K562 (cell line): ENCODE data around the gene TNF. TPM values are rescaled to one million over a fixed set of nuclear protein-coding genes. Genes with fewer than 3 reads are reported as not detected.

Experiments
- ATAC-seq: fragments of 200-7000 bp; cut with Tn5 transposase; 3 replicates; pipeline ENCODE4 v1.9.1; 2020; ENCODE audit warnings: moderate library complexity
- BruUV-seq: library from RNA; stranded (reverse); fragments of 400-500 nt; replicated peaks from 2 replicates; lab custom pipeline; 2021; lab: Mats Ljungman, UMichigan
- CTCF ChIA-PET: fragments of 300-600 bp; formaldehyde crosslinking; extraction: SDS; loops from one replicate; lab custom pipeline; 2021; ENCODE audit warnings: low intra/inter-chr PET ratio; lab: Yijun Ruan, JAX
- POLR2A ChIA-PET: fragments of 300-600, 350-650 bp; sonication (Branson Sonifier 250); formaldehyde crosslinking; extraction: SDS; loops from one replicate; lab custom pipeline; 2021; ENCODE audit warnings: antibody characterized with exemption, inconsistent platforms; lab: Yijun Ruan, JAX
- DNase-seq, 4 experiments: peaks; one replicate each; pipeline versions ENCODE4 v3.0.0 to v3.0.0-alpha.2; 2011 to 2018; ENCODE audit warnings: low spot score in 3 of 4, mixed read lengths in 3 of 4; ENCODE audit errors: extremely low read depth in 1 of 4
- FAIRE-seq: peaks from 2 replicates; lab custom pipeline; 2011; peaks lifted over from hg19 to GRCh38; lab: Jason Lieb, UNC
- H2AFZ ChIP-seq: 2 replicates; pipeline ENCODE4 v1.6.0; 2011; ENCODE audit warnings: low read depth, low read length, control low read depth, inconsistent platforms
- H3K27ac ChIP-seq: fragments of 200-600 bp; 3 replicates; pipeline ENCODE4 v1.8.0; 2011; ENCODE audit warnings: low read depth, mild to moderate bottlenecking, control low read depth, inconsistent platforms, low read length, moderate library complexity, mixed read lengths; ENCODE audit errors: extremely low read depth
- H3K27me3 ChIP-seq, 2 experiments: fragments of 300-600 bp in 1 of 2; 2 replicates in 1 of 2; 3 replicates in 1 of 2; pipeline versions ENCODE4 v1.6.0 to v1.8.0; 2011; ENCODE audit warnings: inconsistent platforms in 2 of 2, low read length in 2 of 2, mild to moderate bottlenecking in 1 of 2, mixed read lengths in 1 of 2, moderate library complexity in 1 of 2; ENCODE audit not compliant: control insufficient read depth in 2 of 2, insufficient read depth in 2 of 2
- H3K36me3 ChIP-seq: fragments of 300-600 bp; 3 replicates; pipeline ENCODE4 v1.8.0; 2011; ENCODE audit warnings: mild to moderate bottlenecking, low read length, inconsistent platforms; ENCODE audit not compliant: control insufficient read depth, insufficient read depth
- H3K4me1 ChIP-seq, 2 experiments: fragments of 200-600 bp in 1 of 2; replicated peaks in 1 of 2; 2 replicates in 1 of 2; 3 replicates in 1 of 2; pipeline versions ENCODE4 v1.5.1 to v1.8.0; 2011; ENCODE audit warnings: inconsistent platforms in 2 of 2, low read length in 2 of 2, mild to moderate bottlenecking in 1 of 2, mixed read lengths in 1 of 2, moderate library complexity in 1 of 2; ENCODE audit not compliant: control insufficient read depth in 2 of 2, insufficient read depth in 2 of 2
- H3K4me2 ChIP-seq: 2 replicates; pipeline ENCODE4 v1.6.1; 2011; ENCODE audit warnings: low read length, control low read depth, inconsistent platforms, mixed read lengths; ENCODE audit not compliant: insufficient read depth
- H3K4me3 ChIP-seq: fragments of 200-600 bp; sonication (generic), shearing (Covaris generic); 2 replicates; pipeline ENCODE4 v1.5.1; 2016; ENCODE audit warnings: control low read depth, inconsistent platforms
- H3K79me2 ChIP-seq: fragments of 200-600 bp; 3 replicates; pipeline ENCODE4 v1.8.0; 2011; ENCODE audit warnings: low read length, inconsistent platforms; ENCODE audit not compliant: control insufficient read depth, insufficient read depth
- H3K9ac ChIP-seq, 2 experiments: 2 replicates each; pipeline versions ENCODE4 v1.6.0 to v1.6.1; 2011; ENCODE audit warnings: low read depth in 2 of 2, low read length in 2 of 2, control low read depth in 1 of 2, inconsistent platforms in 1 of 2, mild to moderate bottlenecking in 1 of 2, mixed read lengths in 1 of 2; ENCODE audit not compliant: insufficient read depth in 1 of 2
- H3K9me1 ChIP-seq: one replicate; pipeline ENCODE4 v1.6.0; 2011; ENCODE audit warnings: inconsistent platforms, mild to moderate bottlenecking, low read length, moderate library complexity; ENCODE audit not compliant: control insufficient read depth, insufficient read depth
- H3K9me3 ChIP-seq: replicated peaks from 2 replicates; pipeline ENCODE4 v1.5.1; 2011; ENCODE audit warnings: low read depth, low read length, inconsistent platforms; ENCODE audit not compliant: control insufficient read depth, insufficient read depth
- H4K20me1 ChIP-seq: replicated peaks from 2 replicates; pipeline ENCODE4 v1.6.1; 2011; ENCODE audit warnings: low read length, inconsistent platforms, mixed read lengths; ENCODE audit not compliant: control insufficient read depth, insufficient read depth
- EGR1 ChIP-seq: fragments of 450-650 bp; conservative IDR thresholded peaks from 2 replicates; pipeline ENCODE4 v1.6.1; 2017; ENCODE audit warnings: mild to moderate bottlenecking
- ELF2 ChIP-seq: fragments of 250-450 bp; sonication (Bioruptor Pico); IDR thresholded peaks from 2 replicates; pipeline ENCODE4 v1.5.0; 2021; ENCODE audit warnings: mild to moderate bottlenecking
- JUNB ChIP-seq: fragments of 450-650 bp; formaldehyde crosslinking; conservative IDR thresholded peaks from 2 replicates; pipeline ENCODE4 v1.4.0; 2020; ENCODE audit warnings: mild to moderate bottlenecking
- PHF20 ChIP-seq: fragments of 450-650 bp; IDR thresholded peaks from 2 replicates; pipeline ENCODE4 v1.6.1; 2018; ENCODE audit not compliant: partially characterized antibody
- PTRF ChIP-seq: fragments of 450-650 bp; IDR thresholded peaks from 2 replicates; pipeline ENCODE4 v1.6.1; 2016; ENCODE audit warnings: mild to moderate bottlenecking, missing genetic modification characterization, missing compliant biosample characterization
- PYGO2 ChIP-seq: fragments of 450-650 bp; IDR thresholded peaks from 2 replicates; pipeline ENCODE4 v1.6.1; 2016; ENCODE audit warnings: mild to moderate bottlenecking, missing genetic modification characterization, moderate library complexity, missing compliant biosample characterization
- RAD51 ChIP-seq: fragments of 450-650 bp; IDR thresholded peaks from 2 replicates; pipeline ENCODE4 v1.7.1; 2016; ENCODE audit warnings: low read depth, mild to moderate bottlenecking, borderline replicate concordance
- RNF2 ChIP-seq: sonication (generic); IDR thresholded peaks from 2 replicates; pipeline ENCODE4 v1.6.1; 2016
- TRIM24 ChIP-seq, 2 experiments: fragments of 450-650 bp; IDR thresholded peaks; 2 replicates each; pipeline ENCODE4 v1.6.1; 2016
- ZC3H8 ChIP-seq: fragments of 450-650 bp; IDR thresholded peaks from 2 replicates; pipeline ENCODE4 v1.6.1; 2017
- ZFP30 ChIP-seq: fragments of 250-450 bp; sonication (Bioruptor Pico); IDR thresholded peaks from 2 replicates; pipeline ENCODE4 v1.8.0; 2022; ENCODE audit warnings: moderate library complexity, mild to moderate bottlenecking, inconsistent platforms, borderline replicate concordance
- ZNF274 ChIP-seq: IDR thresholded peaks from 2 replicates; pipeline ENCODE4 v1.6.1; 2011; ENCODE audit warnings: low read depth, mild to moderate bottlenecking, low read length, moderate library complexity, borderline replicate concordance
- WGBS: fragments of 100-300 bp; shearing (Covaris generic); methylation state at CpG from one replicate; pipeline ENCODE4 v1.1.6; 2016; ENCODE audit warnings: low coverage, mixed read lengths; ENCODE audit not compliant: insufficient coverage; ENCODE audit errors: missing lambda C conversion rate; 5-methylcytosine and 5-hydroxymethylcytosine counted together
- in situ Hi-C: fragments of 300-500 bp; cut with MboI; formaldehyde crosslinking; loops from 4 replicates; pipeline ENCODE4 v1.15.0; 2018; ENCODE audit warnings: inconsistent platforms, mixed read lengths
- intact Hi-C: fragments of 100-400 bp; cut with micrococcal nuclease; formaldehyde crosslinking; loops from 2 replicates; pipeline ENCODE4 v1.14.2; 2022
- polyA plus RNA-seq, 8 experiments: library from polyadenylated mRNA; depleted of rRNA in 4 of 8; stranded (reverse) in 5 of 8; unstranded in 3 of 8; fragments of >200 nt; fragmentation: Nextera tagmentation in 2 of 8; fragmentation: Illumina TruSeq in 1 of 8; extraction: Ambion mirVana in 2 of 8; extraction: Trizol in 1 of 8; gene quantifications; 2 replicates each; pipeline versions ENCODE4 v1.2.1 to v1.2.3, GENCODE V29; 2011 to 2014; ENCODE audit warnings: inconsistent platforms in 1 of 8, missing spikeins in 1 of 8
- total RNA-seq, 7 experiments: library from RNA; depleted of rRNA in 6 of 7; stranded (reverse); fragments of >200 nt in 6 of 7; fragmentation: Illumina TruSeq in 2 of 7; extraction: Trizol in 2 of 7; gene quantifications; 2 replicates each; pipeline versions ENCODE4 v1.2.1 to v1.2.3, GENCODE V29; 2011 to 2021; ENCODE audit warnings: low replicate concordance in 1 of 7
- TF ChIP-seq, protein P1 (sequence below), 2 experiments: fragments of 200-800 bp in 1 of 2; sonication (Bioruptor generic) in 1 of 2; sonication (generic) in 1 of 2; formaldehyde crosslinking in 1 of 2; IDR thresholded peaks in 1 of 2; conservative IDR thresholded peaks in 1 of 2; 2 replicates each; pipeline versions ENCODE4 v1.5.0 to v1.6.1; 2016 to 2020; ENCODE audit warnings: missing compliant biosample characterization in 1 of 2, missing genetic modification characterization in 1 of 2, missing genetic modification reagents in 1 of 2
- TF ChIP-seq, protein P2 (sequence below): IDR thresholded peaks from 2 replicates; pipeline ENCODE4 v1.6.1; 2016; ENCODE audit warnings: missing genetic modification characterization, missing compliant biosample characterization
- TF ChIP-seq, protein P3 (sequence below): sonication (generic); formaldehyde crosslinking; IDR thresholded peaks from 2 replicates; pipeline ENCODE4 v1.8.0; 2023; ENCODE audit warnings: mild to moderate bottlenecking, missing genetic modification reagents

Gene TNF
- total and polyA plus RNA-seq, 9 of the 15 experiments (the other 6 are each of a cell fraction or from before 2014, with no cell fraction given), result 0.08 to 0.40 TPM; not detected in 7

DNA sequence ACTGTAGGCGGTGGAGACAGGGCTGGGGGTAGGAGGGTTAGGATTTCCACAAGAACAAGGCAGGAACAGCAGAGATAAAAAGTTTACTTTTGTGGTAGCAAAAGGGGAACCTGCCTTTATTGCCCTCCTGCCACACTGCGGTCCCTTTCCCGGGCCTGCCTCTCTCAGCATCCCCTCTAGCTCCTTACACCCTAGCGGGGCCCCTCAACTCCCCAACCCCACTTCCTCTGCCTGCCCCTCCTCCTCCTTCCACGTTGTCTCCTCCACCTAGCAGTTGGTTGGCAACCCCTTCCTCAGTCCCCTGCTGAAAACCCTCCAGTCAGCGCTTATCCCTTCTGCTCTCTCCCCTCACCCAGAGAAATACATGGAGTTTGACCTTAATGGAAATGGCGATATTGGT is 40.4 kb downstream of the TNF start (continued):
- TF ChIP-seq, protein P1, sequence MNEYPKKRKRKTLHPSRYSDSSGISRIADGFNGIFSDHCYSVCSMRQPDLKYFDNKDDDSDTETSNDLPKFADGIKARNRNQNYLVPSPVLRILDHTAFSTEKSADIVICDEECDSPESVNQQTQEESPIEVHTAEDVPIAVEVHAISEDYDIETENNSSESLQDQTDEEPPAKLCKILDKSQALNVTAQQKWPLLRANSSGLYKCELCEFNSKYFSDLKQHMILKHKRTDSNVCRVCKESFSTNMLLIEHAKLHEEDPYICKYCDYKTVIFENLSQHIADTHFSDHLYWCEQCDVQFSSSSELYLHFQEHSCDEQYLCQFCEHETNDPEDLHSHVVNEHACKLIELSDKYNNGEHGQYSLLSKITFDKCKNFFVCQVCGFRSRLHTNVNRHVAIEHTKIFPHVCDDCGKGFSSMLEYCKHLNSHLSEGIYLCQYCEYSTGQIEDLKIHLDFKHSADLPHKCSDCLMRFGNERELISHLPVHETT (CRISPR knock-in tag; conservative IDR thresholded peaks at IDR 0.05 in 1 of 2, IDR thresholded peaks at IDR 0.05 in 1 of 2), result 0 out of 4 replicates have a peak, but pooled peaks of 1 of the 2 experiments have one; percentile 23
- TF ChIP-seq TRIM24 (IDR thresholded peaks at IDR 0.05), result 0 out of 4 replicates have a peak, but pooled peaks of 1 of the 2 experiments have one; percentile 19
- TF ChIP-seq EGR1, result 0 out of 2 replicates have a peak, but pooled peaks have one; percentile 3

DNA sequence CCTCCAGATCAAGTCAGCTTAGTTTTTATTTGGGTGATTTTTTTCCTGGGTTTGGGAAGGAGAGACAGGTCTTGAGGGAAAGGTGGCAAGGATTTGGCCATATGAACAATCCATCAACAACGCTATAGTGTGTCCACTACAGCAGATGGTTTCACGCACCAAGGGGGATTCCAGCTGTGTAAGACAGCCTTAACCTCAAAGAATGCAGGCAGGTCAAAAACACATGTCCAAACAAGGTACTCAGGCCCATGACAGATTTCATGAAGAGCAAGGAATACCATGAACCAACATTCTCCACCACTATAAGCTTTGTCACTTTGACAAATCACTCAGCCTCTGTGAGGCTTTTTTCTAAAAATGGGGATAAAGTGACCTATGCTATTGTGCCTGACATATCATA is 41.6 kb downstream of the TNF start:
- no peak overlapping the region for H3K27ac ChIP-seq
- DNase-seq (no peak), FAIRE-seq (no peak), ATAC-seq (no peak)
- POLR2A ChIA-PET, result interaction anchor here (0.6 to 1.1 kb wide), 2 partner anchors 43 to 217 kb away, joined by 3 to 5 read pairs; no protein-coding TSS in a partner anchor
- H2AFZ ChIP-seq, result no peak overlapping the region
- peaks cover 28 to 41% of the 10 kb centered on the region in 2 experiments for H3K4me1 ChIP-seq
- H3K9me3 ChIP-seq, result no peaks in the 10 kb centered on the region
- in situ Hi-C loops (no loop called here), intact Hi-C loops (no loop called here)
- CTCF ChIA-PET, result no interaction called here
- H3K9ac ChIP-seq, result no peak overlapping the region
- no peak overlapping the region for H3K4me2 ChIP-seq
- 44% methylated on average over 2 of the region's 2 CpGs for WGBS
- peaks cover 11% of the 10 kb centered on the region for H3K36me3 ChIP-seq
- H4K20me1 ChIP-seq, result 0 out of 2 replicates have a peak, but pooled peaks cover 1% of the 10 kb centered on the region
- H3K4me3 ChIP-seq, result no peak overlapping the region
- no peaks in the 10 kb centered on the region for H3K27me3 ChIP-seq
- H3K79me2 ChIP-seq, result peaks cover 14% of the 10 kb centered on the region
- peaks cover under 1% of the 10 kb centered on the region for H3K9me1 ChIP-seq
- no TSS peak for BruUV-seq
- TF ChIP-seq RAD51 (no peak), ZFP30 (CRISPR knock-in tag) (no peak), RNF2 (no peak), ZNF274 (no peak), ELF2 (CRISPR knock-in tag) (no peak), PTRF (tag) (no peak), JUNB (CRISPR knock-in tag) (no peak), ZC3H8 (no peak), PYGO2 (tag) (no peak), PHF20 (no peak)
- TF ChIP-seq, protein P2, sequence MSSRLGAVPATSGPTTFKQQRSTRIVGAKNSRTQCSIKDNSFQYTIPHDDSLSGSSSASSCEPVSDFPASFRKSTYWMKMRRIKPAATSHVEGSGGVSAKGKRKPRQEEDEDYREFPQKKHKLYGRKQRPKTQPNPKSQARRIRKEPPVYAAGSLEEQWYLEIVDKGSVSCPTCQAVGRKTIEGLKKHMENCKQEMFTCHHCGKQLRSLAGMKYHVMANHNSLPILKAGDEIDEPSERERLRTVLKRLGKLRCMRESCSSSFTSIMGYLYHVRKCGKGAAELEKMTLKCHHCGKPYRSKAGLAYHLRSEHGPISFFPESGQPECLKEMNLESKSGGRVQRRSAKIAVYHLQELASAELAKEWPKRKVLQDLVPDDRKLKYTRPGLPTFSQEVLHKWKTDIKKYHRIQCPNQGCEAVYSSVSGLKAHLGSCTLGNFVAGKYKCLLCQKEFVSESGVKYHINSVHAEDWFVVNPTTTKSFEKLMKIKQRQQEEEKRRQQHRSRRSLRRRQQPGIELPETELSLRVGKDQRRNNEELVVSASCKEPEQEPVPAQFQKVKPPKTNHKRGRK (tag), result no peak
- TF ChIP-seq, protein P3, sequence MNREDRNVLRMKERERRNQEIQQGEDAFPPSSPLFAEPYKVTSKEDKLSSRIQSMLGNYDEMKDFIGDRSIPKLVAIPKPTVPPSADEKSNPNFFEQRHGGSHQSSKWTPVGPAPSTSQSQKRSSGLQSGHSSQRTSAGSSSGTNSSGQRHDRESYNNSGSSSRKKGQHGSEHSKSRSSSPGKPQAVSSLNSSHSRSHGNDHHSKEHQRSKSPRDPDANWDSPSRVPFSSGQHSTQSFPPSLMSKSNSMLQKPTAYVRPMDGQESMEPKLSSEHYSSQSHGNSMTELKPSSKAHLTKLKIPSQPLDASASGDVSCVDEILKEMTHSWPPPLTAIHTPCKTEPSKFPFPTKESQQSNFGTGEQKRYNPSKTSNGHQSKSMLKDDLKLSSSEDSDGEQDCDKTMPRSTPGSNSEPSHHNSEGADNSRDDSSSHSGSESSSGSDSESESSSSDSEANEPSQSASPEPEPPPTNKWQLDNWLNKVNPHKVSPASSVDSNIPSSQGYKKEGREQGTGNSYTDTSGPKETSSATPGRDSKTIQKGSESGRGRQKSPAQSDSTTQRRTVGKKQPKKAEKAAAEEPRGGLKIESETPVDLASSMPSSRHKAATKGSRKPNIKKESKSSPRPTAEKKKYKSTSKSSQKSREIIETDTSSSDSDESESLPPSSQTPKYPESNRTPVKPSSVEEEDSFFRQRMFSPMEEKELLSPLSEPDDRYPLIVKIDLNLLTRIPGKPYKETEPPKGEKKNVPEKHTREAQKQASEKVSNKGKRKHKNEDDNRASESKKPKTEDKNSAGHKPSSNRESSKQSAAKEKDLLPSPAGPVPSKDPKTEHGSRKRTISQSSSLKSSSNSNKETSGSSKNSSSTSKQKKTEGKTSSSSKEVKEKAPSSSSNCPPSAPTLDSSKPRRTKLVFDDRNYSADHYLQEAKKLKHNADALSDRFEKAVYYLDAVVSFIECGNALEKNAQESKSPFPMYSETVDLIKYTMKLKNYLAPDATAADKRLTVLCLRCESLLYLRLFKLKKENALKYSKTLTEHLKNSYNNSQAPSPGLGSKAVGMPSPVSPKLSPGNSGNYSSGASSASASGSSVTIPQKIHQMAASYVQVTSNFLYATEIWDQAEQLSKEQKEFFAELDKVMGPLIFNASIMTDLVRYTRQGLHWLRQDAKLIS, result no peak
